Adipocyte (in vitro differentiated cells): ENCODE measurements around the gene MRPL58.

Experiments
- DNase-seq: peaks from one replicate; pipeline ENCODE4 v3.0.0-alpha.2; 2015; ENCODE audit warnings: low read depth
- H3K27me3 ChIP-seq: replicated peaks from 2 replicates; pipeline ENCODE4 v1.7.0; 2013; ENCODE audit warnings: mild to moderate bottlenecking, low read length, moderate library complexity; ENCODE audit not compliant: control insufficient read depth, insufficient read depth
- H3K36me3 ChIP-seq: 2 replicates; pipeline ENCODE4 v1.7.0; 2013; ENCODE audit warnings: low read length, mild to moderate bottlenecking, moderate library complexity; ENCODE audit not compliant: control insufficient read depth, insufficient read depth, severe bottlenecking
- H3K4me1 ChIP-seq: 2 replicates; pipeline ENCODE4 v1.7.0; 2013; ENCODE audit warnings: mild to moderate bottlenecking, low read length, moderate library complexity; ENCODE audit not compliant: control insufficient read depth, insufficient read depth
- H3K4me3 ChIP-seq: 2 replicates; pipeline ENCODE4 v1.7.0; 2013; ENCODE audit warnings: mild to moderate bottlenecking, low read length, moderate library complexity
- H3K9ac ChIP-seq: 2 replicates; pipeline ENCODE4 v1.7.0; 2013; ENCODE audit warnings: mild to moderate bottlenecking, low read length, moderate library complexity
- H3K9me3 ChIP-seq: 2 replicates; pipeline ENCODE4 v1.7.0; 2013; ENCODE audit warnings: mild to moderate bottlenecking, low read length, moderate library complexity; ENCODE audit not compliant: control insufficient read depth

Gene MRPL58

GRCh38 chr17:75049706-75050105 is 37.2 kb downstream of the MRPL58 start:
- peaks cover 22% of the 10 kb centered on the region for H3K4me1 ChIP-seq

GRCh38 chr17:75051941-75052340 is 39.5 kb downstream of the MRPL58 start:
- H3K4me3 ChIP-seq, result no peak overlapping the region
- DNase-seq, result no peak
- H3K9ac ChIP-seq, result no peak overlapping the region
- no peaks in the 10 kb centered on the region for H3K9me3 ChIP-seq
- peaks cover 18% of the 10 kb centered on the region for H3K4me1 ChIP-seq
- H3K36me3 ChIP-seq, result peaks cover 41% of the 10 kb centered on the region
- H3K27me3 ChIP-seq, result no peaks in the 10 kb centered on the region

More at GRCh38 chr17:75049706-75050105, 37.2 kb downstream of the MRPL58 start:
- no peaks in the 10 kb centered on the region for H3K9me3 ChIP-seq
- no peaks in the 10 kb centered on the region for H3K27me3 ChIP-seq
- peaks cover 38% of the 10 kb centered on the region for H3K36me3 ChIP-seq
- no peak for DNase-seq
- no peak overlapping the region for H3K9ac ChIP-seq
- H3K4me3 ChIP-seq, result no peak overlapping the region

GRCh38 chr17:75059369-75060345 is 47.2 kb downstream of the MRPL58 start:
- H3K4me1 ChIP-seq, result peaks cover 14% of the 10 kb centered on the region
- DNase-seq, result peak; percentile 91
- no peaks in the 10 kb centered on the region for H3K27me3 ChIP-seq
- no peak overlapping the region for H3K4me3 ChIP-seq
- H3K9me3 ChIP-seq, result no peaks in the 10 kb centered on the region
- H3K9ac ChIP-seq, result peak overlapping the region; percentile 63
- H3K36me3 ChIP-seq, result peaks cover 46% of the 10 kb centered on the region

- Histone ChIP-seq H3K4me1 (peaks cover 14% of the 10 kb centered on the region), H3K27me3 (no peaks in the 10 kb centered on the region), H3K9me3 (no peaks in the 10 kb centered on the region), H3K9ac (peak overlapping the region; percentile 47), H3K4me3 (no peak overlapping the region), H3K36me3 (peaks cover 48% of the 10 kb centered on the region)
- DNase-seq, result no peak
Measured at GRCh38 chr17:75060434-75061054, 48.1 kb downstream of the MRPL58 start.

GRCh38 chr17:75061055-75061438 is 48.6 kb downstream of the MRPL58 start:
- H3K27me3 ChIP-seq, result no peaks in the 10 kb centered on the region
- no peak overlapping the region for H3K4me3 ChIP-seq
- no peaks in the 10 kb centered on the region for H3K9me3 ChIP-seq
- H3K4me1 ChIP-seq, result peaks cover 18% of the 10 kb centered on the region
- H3K36me3 ChIP-seq, result peaks cover 48% of the 10 kb centered on the region
- peak overlapping the region; percentile 47 for H3K9ac ChIP-seq
- no peak for DNase-seq

- Histone ChIP-seq H3K36me3 (peaks cover 48% of the 10 kb centered on the region), H3K27me3 (no peaks in the 10 kb centered on the region), H3K4me3 (no peak overlapping the region), H3K4me1 (peaks cover 18% of the 10 kb centered on the region), H3K9ac (no peak overlapping the region), H3K9me3 (no peaks in the 10 kb centered on the region)
- no peak for DNase-seq
Measured at GRCh38 chr17:75061618-75062017, 49.1 kb downstream of the MRPL58 start.

GRCh38 chr17:75063201-75063600 is 50.7 kb downstream of the MRPL58 start:
- Histone ChIP-seq H3K27me3 (no peaks in the 10 kb centered on the region), H3K36me3 (peaks cover 48% of the 10 kb centered on the region), H3K9me3 (no peaks in the 10 kb centered on the region), H3K4me3 (no peak overlapping the region), H3K4me1 (peaks cover 18% of the 10 kb centered on the region), H3K9ac (no peak overlapping the region)
- DNase-seq, result no peak

GRCh38 chr17:75063626-75064025 is 51.2 kb downstream of the MRPL58 start:
- H3K27me3 ChIP-seq, result no peaks in the 10 kb centered on the region
- peaks cover 48% of the 10 kb centered on the region for H3K36me3 ChIP-seq
- H3K9ac ChIP-seq, result no peak overlapping the region
- H3K9me3 ChIP-seq, result no peaks in the 10 kb centered on the region
- no peak overlapping the region for H3K4me3 ChIP-seq
- H3K4me1 ChIP-seq, result peaks cover 18% of the 10 kb centered on the region
- DNase-seq, result no peak

GRCh38 chr17:75064040-75064439 is 51.6 kb downstream of the MRPL58 start:
- no peaks in the 10 kb centered on the region for H3K9me3 ChIP-seq
- no peak overlapping the region for H3K4me3 ChIP-seq
- no peak overlapping the region for H3K9ac ChIP-seq
- peaks cover 18% of the 10 kb centered on the region for H3K4me1 ChIP-seq
- peaks cover 48% of the 10 kb centered on the region for H3K36me3 ChIP-seq
- no peaks in the 10 kb centered on the region for H3K27me3 ChIP-seq
- no peak for DNase-seq

GRCh38 chr17:75064460-75064859 is 52.0 kb downstream of the MRPL58 start:
- Histone ChIP-seq H3K4me3 (no peak overlapping the region), H3K4me1 (peaks cover 18% of the 10 kb centered on the region), H3K27me3 (no peaks in the 10 kb centered on the region), H3K9ac (no peak overlapping the region), H3K36me3 (peaks cover 44% of the 10 kb centered on the region), H3K9me3 (no peaks in the 10 kb centered on the region)
- no peak for DNase-seq

- H3K4me3 ChIP-seq, result no peak overlapping the region
- DNase-seq, result no peak
- peaks cover 43% of the 10 kb centered on the region for H3K36me3 ChIP-seq
- H3K4me1 ChIP-seq, result peaks cover 13% of the 10 kb centered on the region
- no peak overlapping the region for H3K9ac ChIP-seq
- H3K27me3 ChIP-seq, result no peaks in the 10 kb centered on the region
- H3K9me3 ChIP-seq, result no peaks in the 10 kb centered on the region
Measured at GRCh38 chr17:75064867-75065561, 52.5 kb downstream of the MRPL58 start.
